HG02973 (cell line): ENCODE results near the gene DEDD2.

ENCODE experiments used
- ATAC-seq: cut with Tn5 transposase; IDR thresholded peaks from one replicate; pipeline ENCODE4 v1.9.1; 2021; ENCODE audit warnings: moderate library complexity; ENCODE audit not compliant: unreplicated experiment

The DEDD2 gene

DNA sequence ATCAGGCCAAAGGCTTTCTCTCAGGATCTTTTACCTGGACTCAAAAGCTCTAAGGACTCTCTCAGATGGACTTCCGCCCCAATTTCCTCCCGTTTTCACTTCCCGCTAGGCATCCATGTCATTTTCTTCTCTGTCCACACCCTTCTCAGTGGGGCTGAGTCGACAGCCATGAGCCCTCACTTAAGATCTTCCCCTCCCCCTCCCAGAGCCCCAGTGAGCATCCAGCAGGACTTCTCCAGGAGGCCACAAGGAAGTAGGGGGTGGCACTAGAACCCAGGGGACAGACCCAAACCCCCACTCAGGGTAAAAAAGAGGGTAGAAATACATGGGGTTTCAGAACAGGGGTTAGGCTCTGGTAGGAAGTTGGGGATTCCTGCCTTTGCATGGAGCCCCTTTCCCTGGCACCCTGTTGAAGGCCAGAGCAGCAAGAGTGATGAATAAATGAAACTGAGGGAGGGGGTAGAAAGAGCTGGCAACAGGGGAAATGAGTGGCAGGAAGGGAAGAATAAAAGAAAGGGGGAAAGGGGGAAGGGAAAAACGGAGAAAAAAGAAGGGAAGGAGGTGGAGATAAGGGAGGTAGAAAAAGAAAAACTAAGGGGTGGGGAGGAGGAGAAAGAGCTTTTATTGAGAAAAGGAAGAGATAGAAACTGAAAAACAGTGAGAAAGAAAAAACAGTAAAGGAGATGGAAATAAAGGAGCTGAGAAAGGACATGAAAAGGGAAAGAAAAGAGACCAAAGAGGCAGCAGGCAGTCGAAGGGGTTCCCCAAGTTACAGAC is 42.3 kb downstream of the DEDD2 start:
- ATAC-seq = no peak

GRCh38 chr19:42174188-42174587 is 43.3 kb downstream of the DEDD2 start:
- no peak for ATAC-seq

DNA sequence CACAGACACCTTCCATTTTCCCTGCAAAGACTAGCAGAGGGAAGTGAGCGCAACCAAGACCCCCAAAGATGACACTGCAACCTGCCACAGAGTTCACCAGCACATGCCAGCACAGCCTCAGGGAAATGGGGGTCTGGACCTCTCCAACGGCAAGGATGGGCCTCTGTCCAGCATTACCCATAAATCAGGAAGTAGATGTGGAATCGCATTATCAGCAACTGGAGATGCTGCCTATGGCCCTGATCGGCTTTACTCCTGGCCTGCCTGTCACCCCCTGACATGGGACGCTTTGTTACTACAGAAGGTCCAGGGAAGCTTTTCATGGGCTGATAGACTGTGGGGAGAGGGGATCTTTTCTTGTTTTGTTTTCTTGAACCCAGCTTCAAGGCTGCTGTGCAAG is 43.8 kb downstream of the DEDD2 start:
- ATAC-seq = no peak

DNA sequence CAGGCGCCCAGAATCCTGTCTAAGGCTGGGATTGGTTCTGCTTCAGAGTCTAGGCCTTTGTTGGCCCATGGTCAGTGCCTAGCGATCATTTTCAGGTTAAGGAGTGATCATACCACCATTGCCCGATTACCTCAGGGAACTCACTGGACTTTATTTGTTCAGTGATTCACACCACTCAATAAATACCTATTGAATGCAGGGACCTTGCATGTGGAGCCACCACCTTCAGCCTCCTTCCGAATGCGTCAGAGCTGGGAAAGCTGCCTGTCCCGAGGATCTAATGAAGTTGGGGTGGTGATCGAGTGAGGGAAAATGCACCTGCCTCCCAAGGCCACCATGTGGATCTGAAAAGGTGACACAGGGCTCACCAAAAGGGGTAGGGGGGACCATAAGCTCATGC is 45.2 kb downstream of the DEDD2 start:
- no peak for ATAC-seq

GRCh38 chr19:42170715-42171114 is 46.8 kb downstream of the DEDD2 start:
- ATAC-seq = no peak

- no peak for ATAC-seq
These were observed 47.7 kb downstream of the DEDD2 start for GRCh38 chr19:42169486-42170413.

- ATAC-seq = no peak
These were observed 49.3 kb downstream of the DEDD2 start for GRCh38 chr19:42168206-42168605.

- ATAC-seq = no peak
These were observed 51.2 kb downstream of the DEDD2 start for GRCh38 chr19:42166316-42166715.

DNA sequence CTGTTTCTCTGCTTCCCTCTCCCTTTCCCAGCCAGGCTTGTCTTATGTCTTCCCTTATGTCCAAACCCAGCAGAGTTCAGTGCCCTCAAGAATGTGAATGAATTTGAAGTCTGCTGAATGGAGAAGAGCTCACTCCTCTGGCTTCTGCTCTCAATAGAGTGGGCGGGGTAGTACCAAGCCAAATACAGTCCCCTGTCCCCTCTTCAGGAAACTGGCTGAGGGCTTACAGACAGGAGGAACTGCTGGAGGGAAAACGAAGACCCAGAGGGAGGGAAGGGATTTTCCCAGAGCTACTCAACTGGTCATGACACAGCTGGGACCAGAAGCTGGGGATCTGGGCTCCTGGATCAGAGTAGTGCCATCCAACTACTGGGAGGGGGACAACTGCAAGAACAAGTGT is 52.3 kb downstream of the DEDD2 start:
- ATAC-seq = no peak

- ATAC-seq = no peak
These were observed 55.7 kb downstream of the DEDD2 start for GRCh38 chr19:42161616-42162263.

- ATAC-seq = no peak
These were observed 57.5 kb downstream of the DEDD2 start for GRCh38 chr19:42159942-42160341.

- no peak for ATAC-seq
These were observed 58.6 kb downstream of the DEDD2 start for GRCh38 chr19:42158926-42159325.

- ATAC-seq = no peak
These were observed 60.9 kb downstream of the DEDD2 start for GRCh38 chr19:42156571-42156970.

GRCh38 chr19:42155796-42156195 is 61.7 kb downstream of the DEDD2 start:
- ATAC-seq = no peak

DNA sequence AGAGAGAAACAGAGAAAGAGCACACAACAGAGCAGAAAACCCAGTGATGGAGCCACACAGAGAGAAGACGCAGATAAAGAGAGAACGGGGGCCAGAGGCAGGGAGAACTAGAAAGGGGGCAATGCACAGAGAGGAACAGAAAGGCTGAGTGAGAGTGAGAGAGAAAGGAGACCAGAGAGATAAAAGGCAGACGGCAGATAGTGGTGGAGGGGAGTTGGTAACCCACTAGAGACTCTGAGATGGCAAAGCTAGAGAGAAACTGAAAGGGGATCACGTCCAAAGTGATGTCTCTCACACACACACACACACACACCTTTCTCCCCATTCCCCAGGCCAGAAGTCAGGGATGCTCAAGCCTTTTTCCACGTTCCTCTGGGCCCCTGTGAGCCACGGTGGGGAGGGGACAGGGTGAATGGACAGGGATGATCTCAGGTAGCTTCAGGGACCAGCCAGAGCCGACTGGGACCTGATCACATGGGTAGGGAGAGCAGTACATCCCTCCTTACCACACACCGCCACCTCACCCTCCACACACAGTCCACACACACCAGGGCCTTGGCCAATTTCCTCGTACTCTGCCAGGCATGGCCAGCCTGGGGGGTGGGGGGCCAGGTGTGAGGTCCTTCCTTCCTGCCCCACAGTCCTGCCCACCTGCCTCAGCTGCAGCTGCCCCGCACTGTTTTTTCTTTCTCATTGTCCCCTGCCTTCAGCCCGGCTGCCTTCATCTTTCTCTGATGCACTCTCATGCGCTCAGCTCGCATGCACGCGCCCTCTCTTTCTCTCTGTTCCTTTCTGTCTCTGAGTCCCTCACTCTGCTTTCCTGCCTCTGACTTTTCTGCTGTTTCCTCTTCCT is 62.8 kb downstream of the DEDD2 start:
- no peak for ATAC-seq

DNA sequence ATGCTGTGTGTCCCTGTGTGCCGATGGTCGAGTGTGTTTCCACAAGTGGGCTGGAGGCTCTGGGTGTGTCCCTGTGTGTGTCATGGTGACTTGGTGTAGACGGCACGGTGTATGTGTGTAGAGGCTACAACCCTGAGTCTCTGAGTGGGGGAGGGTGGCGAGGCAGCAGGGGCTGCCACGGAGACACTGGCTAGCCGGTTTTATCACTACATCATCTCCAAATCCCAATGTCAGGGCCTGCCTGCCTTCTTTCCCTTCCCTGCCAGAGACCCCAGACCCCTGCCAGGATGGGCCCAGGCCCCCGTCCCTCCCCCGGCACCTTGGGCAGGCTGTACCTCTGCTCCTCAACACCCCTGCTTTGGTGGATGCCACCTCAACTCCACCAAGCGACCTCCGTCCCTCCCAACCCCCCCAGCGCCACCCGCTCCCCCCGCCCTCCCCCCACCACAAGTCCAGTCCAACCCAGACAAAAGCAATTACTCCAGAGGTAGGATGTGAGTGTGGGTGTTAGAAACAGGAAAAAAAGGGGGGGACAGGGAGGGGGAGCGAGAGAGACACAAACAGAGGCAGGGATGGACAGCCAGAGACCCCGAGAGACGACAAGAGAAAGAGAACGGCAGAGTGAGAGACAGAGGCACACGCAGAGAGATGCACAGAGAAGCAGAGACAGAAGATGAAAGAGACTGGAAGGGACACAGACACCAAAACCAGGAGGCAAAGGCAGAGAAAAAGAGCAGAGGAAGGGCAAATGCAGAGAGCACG is 63.6 kb downstream of the DEDD2 start:
- ATAC-seq = no peak

GRCh38 chr19:42152910-42153671 is 64.4 kb downstream of the DEDD2 start:
- no peak for ATAC-seq

GRCh38 chr19:42151782-42152684 is 65.4 kb downstream of the DEDD2 start:
- ATAC-seq = no peak
